CD8-positive, alpha-beta memory T cell (primary cell): ENCODE results near the gene BET1. TPM values are rescaled to one million over a fixed set of nuclear protein-coding genes. Genes with fewer than 3 reads are reported as not detected.

Experiments used
- CTCF ChIA-PET: fragments of 350-600 bp; sonication (Branson Sonifier 250); formaldehyde crosslinking; loops from one replicate; lab custom pipeline; 2021; ENCODE audit warnings: antibody characterized with exemption; lab: Charles Lee
- POLR2A ChIA-PET: fragments of 350-600 bp; sonication (Branson Sonifier 250); formaldehyde crosslinking; loops from one replicate; lab custom pipeline; 2021; ENCODE audit warnings: antibody characterized with exemption; lab: Charles Lee
- DNase-seq, 5 donors: peaks; one replicate each; pipeline versions ENCODE4 v3.0.0 to v3.0.0-alpha.2; 2020 to 2022; ENCODE audit warnings: mixed read lengths in 1 of 5
- H3K27ac ChIP-seq: one replicate; pipeline ENCODE4 v1.7.0; 2013; ENCODE audit warnings: low read depth, mild to moderate bottlenecking, low read length, moderate library complexity
- H3K27me3 ChIP-seq: 2 replicates; pipeline ENCODE4 v1.7.0; 2013; ENCODE audit warnings: low read length, mild to moderate bottlenecking; ENCODE audit not compliant: insufficient read depth, poor library complexity, severe bottlenecking
- H3K36me3 ChIP-seq: 2 replicates; pipeline ENCODE4 v1.7.0; 2013; ENCODE audit warnings: mild to moderate bottlenecking, low read length, moderate library complexity; ENCODE audit not compliant: insufficient read depth
- H3K4me1 ChIP-seq: 2 replicates; pipeline ENCODE4 v1.7.0; 2013; ENCODE audit warnings: mild to moderate bottlenecking, low read length, moderate library complexity; ENCODE audit not compliant: insufficient read depth
- H3K4me3 ChIP-seq: 2 replicates; pipeline ENCODE4 v1.7.0; 2013; ENCODE audit warnings: mild to moderate bottlenecking, low read length
- H3K9me3 ChIP-seq: 2 replicates; pipeline ENCODE4 v1.7.0; 2013; ENCODE audit warnings: mild to moderate bottlenecking, low read length
- H3K27ac Mint-ChIP-seq, 8 donors: one replicate each; pipeline ENCODE4 v1.8.0; 2020 to 2021; ENCODE audit warnings: mixed read lengths in 8 of 8, mild to moderate bottlenecking in 6 of 8, inconsistent platforms in 3 of 8, moderate library complexity in 3 of 8
- H3K27me3 Mint-ChIP-seq, 2 donors: one replicate each; pipeline ENCODE4 v1.8.0; 2020 to 2021; ENCODE audit warnings: mixed read lengths in 2 of 2, mild to moderate bottlenecking in 1 of 2, moderate library complexity in 1 of 2
- H3K36me3 Mint-ChIP-seq, 3 donors: one replicate each; pipeline ENCODE4 v1.8.0; 2020 to 2021; ENCODE audit warnings: mixed read lengths in 3 of 3, inconsistent platforms in 1 of 3, mild to moderate bottlenecking in 1 of 3
- H3K4me1 Mint-ChIP-seq, 3 donors: one replicate each; pipeline ENCODE4 v1.8.0; 2020 to 2021; ENCODE audit warnings: mixed read lengths in 3 of 3, inconsistent platforms in 1 of 3, mild to moderate bottlenecking in 1 of 3
- H3K4me3 Mint-ChIP-seq, 7 donors: one replicate each; pipeline ENCODE4 v1.8.0; 2020 to 2021; ENCODE audit warnings: mixed read lengths in 7 of 7, mild to moderate bottlenecking in 6 of 7, moderate library complexity in 4 of 7, inconsistent platforms in 2 of 7
- H3K9me3 Mint-ChIP-seq, 5 donors: one replicate each; pipeline ENCODE4 v1.8.0; 2020 to 2022; ENCODE audit warnings: mixed read lengths in 5 of 5, mild to moderate bottlenecking in 3 of 5, moderate library complexity in 2 of 5, inconsistent platforms in 1 of 5
- polyA plus RNA-seq: library from polyadenylated mRNA; unstranded; fragments of 300-500 nt; fragmentation: Illumina TruSeq; gene quantifications from one replicate; pipeline ENCODE4 v1.2.3, GENCODE V29; 2021
- total RNA-seq, 2 experiments: library from RNA; stranded (reverse); gene quantifications; one replicate each; pipeline ENCODE4 v1.2.3, GENCODE V29; 2021

The BET1 gene
- total and polyA plus RNA-seq, 3 experiments from 2014 or later: 17.8 to 22.6 (median 19.9) TPM

- DNase-seq: no peak
- Histone ChIP-seq H3K9me3 (no peaks in the 10 kb centered on the region), H3K27ac (no peak overlapping the region), H3K4me3 (no peak overlapping the region), H3K27me3 (no peaks in the 10 kb centered on the region), H3K4me1 (no peaks in the 10 kb centered on the region), H3K36me3 (no peaks in the 10 kb centered on the region)
- no peak overlapping the region for H3K27ac Mint-ChIP-seq
- no peaks in the 10 kb centered on the region for H3K9me3 Mint-ChIP-seq
- ChIA-PET CTCF (no interaction called here), POLR2A (no interaction called here)
- H3K27me3 Mint-ChIP-seq: no peaks in the 10 kb centered on the region
- H3K4me3 Mint-ChIP-seq: no peak overlapping the region
- peaks cover 3 to 5% (median 4%) of the 10 kb centered on the region in 3 donors for H3K4me1 Mint-ChIP-seq
- peaks cover 3 to 7% (median 6%) of the 10 kb centered on the region in 3 donors for H3K36me3 Mint-ChIP-seq
Measured at GRCh38 chr7:93985101-93985500, 19.1 kb downstream of the BET1 start.

- peaks cover 3 to 5% (median 4%) of the 10 kb centered on the region in 3 donors for H3K4me1 Mint-ChIP-seq
- CTCF ChIA-PET: no interaction called here
Measured at GRCh38 chr7:93984024-93984423, 20.1 kb downstream of the BET1 start.

GRCh38 chr7:93981480-93981874 lies 22.7 kb downstream of the BET1 start:
- H3K4me1 ChIP-seq: no peaks in the 10 kb centered on the region
- no peak for DNase-seq
- Mint-ChIP-seq H3K9me3 (no peaks in the 10 kb centered on the region), H3K4me3 (peak overlapping the region in 1 of 7 donors; percentile 16), H3K36me3 (peaks cover 0 to 6% (median 3%) of the 10 kb centered on the region in 3 donors), H3K27me3 (peaks cover 0 to 4% of the 10 kb centered on the region in 2 donors), H3K27ac (no peak overlapping the region), H3K4me1 (peaks cover 3 to 5% (median 4%) of the 10 kb centered on the region in 3 donors)
- no peaks in the 10 kb centered on the region for H3K36me3 ChIP-seq
- H3K4me3 ChIP-seq: no peak overlapping the region
- H3K27me3 ChIP-seq: no peaks in the 10 kb centered on the region
- POLR2A ChIA-PET: no interaction called here
- H3K27ac ChIP-seq: no peak overlapping the region
- no peaks in the 10 kb centered on the region for H3K9me3 ChIP-seq
- CTCF ChIA-PET: no interaction called here

More at GRCh38 chr7:93984024-93984423, 20.1 kb downstream of the BET1 start:
- POLR2A ChIA-PET: no interaction called here
- Histone ChIP-seq H3K9me3 (no peaks in the 10 kb centered on the region), H3K27me3 (no peaks in the 10 kb centered on the region), H3K27ac (no peak overlapping the region), H3K4me3 (no peak overlapping the region), H3K4me1 (no peaks in the 10 kb centered on the region), H3K36me3 (no peaks in the 10 kb centered on the region)
- Mint-ChIP-seq H3K4me3 (no peak overlapping the region), H3K36me3 (peaks cover 3 to 7% (median 6%) of the 10 kb centered on the region in 3 donors), H3K27me3 (no peaks in the 10 kb centered on the region), H3K9me3 (no peaks in the 10 kb centered on the region), H3K27ac (no peak overlapping the region)
- DNase-seq: no peak

- H3K9me3 Mint-ChIP-seq: no peaks in the 10 kb centered on the region
- H3K36me3 ChIP-seq: no peaks in the 10 kb centered on the region
- peak overlapping the region in 2 of 8 donors; percentile 35 to 61 for H3K27ac Mint-ChIP-seq
- H3K27me3 ChIP-seq: no peaks in the 10 kb centered on the region
- H3K4me3 Mint-ChIP-seq: peak overlapping the region in 5 of 7 donors; percentile 5 to 48 (median 29)
- H3K4me1 ChIP-seq: no peaks in the 10 kb centered on the region
- peaks cover 0 to 6% (median 3%) of the 10 kb centered on the region in 3 donors for H3K36me3 Mint-ChIP-seq
- H3K4me1 Mint-ChIP-seq: peaks cover 3 to 5% (median 4%) of the 10 kb centered on the region in 3 donors
- H3K27ac ChIP-seq: no peak overlapping the region
- no peak overlapping the region for H3K4me3 ChIP-seq
- H3K27me3 Mint-ChIP-seq: peaks cover 0 to 4% of the 10 kb centered on the region in 2 donors
- POLR2A ChIA-PET: no interaction called here
- DNase-seq: no peak
- CTCF ChIA-PET: no interaction called here
- no peaks in the 10 kb centered on the region for H3K9me3 ChIP-seq
Measured at GRCh38 chr7:93980744-93981479, 23.2 kb downstream of the BET1 start.

GRCh38 chr7:93977211-93977950 lies 26.8 kb downstream of the BET1 start:
- CTCF ChIA-PET: interaction anchor here (1.1 kb wide), 1 partner anchor 418 kb away, joined by 3 read pairs; the partner anchor contains the start of gene COL1A2
- Mint-ChIP-seq H3K4me1 (peaks cover 3 to 5% (median 4%) of the 10 kb centered on the region in 3 donors), H3K9me3 (no peaks in the 10 kb centered on the region), H3K27ac (no peak overlapping the region), H3K27me3 (peaks cover 0 to 4% of the 10 kb centered on the region in 2 donors), H3K4me3 (no peak overlapping the region), H3K36me3 (peaks cover 0 to 6% (median 4%) of the 10 kb centered on the region in 3 donors)
- no peak for DNase-seq
- no peaks in the 10 kb centered on the region for H3K36me3 ChIP-seq
- H3K9me3 ChIP-seq: no peaks in the 10 kb centered on the region
- no peaks in the 10 kb centered on the region for H3K4me1 ChIP-seq
- POLR2A ChIA-PET: no interaction called here
- no peak overlapping the region for H3K27ac ChIP-seq
- no peaks in the 10 kb centered on the region for H3K27me3 ChIP-seq
- H3K4me3 ChIP-seq: no peak overlapping the region

- CTCF ChIA-PET: no interaction called here
- DNase-seq: no peak
- no peaks in the 10 kb centered on the region for H3K27me3 ChIP-seq
- H3K4me1 Mint-ChIP-seq: no peaks in the 10 kb centered on the region
- H3K27ac Mint-ChIP-seq: no peak overlapping the region
- peaks cover 0 to 4% of the 10 kb centered on the region in 2 donors for H3K27me3 Mint-ChIP-seq
- H3K9me3 Mint-ChIP-seq: no peaks in the 10 kb centered on the region
- no peak overlapping the region for H3K27ac ChIP-seq
- H3K9me3 ChIP-seq: no peaks in the 10 kb centered on the region
- H3K4me3 Mint-ChIP-seq: no peak overlapping the region
- H3K4me1 ChIP-seq: no peaks in the 10 kb centered on the region
- POLR2A ChIA-PET: no interaction called here
- H3K4me3 ChIP-seq: no peak overlapping the region
- no peaks in the 10 kb centered on the region for H3K36me3 ChIP-seq
- H3K36me3 Mint-ChIP-seq: peaks cover 0 to 1% (median 0%) of the 10 kb centered on the region in 3 donors
Measured at GRCh38 chr7:93973134-93973533, 31.0 kb downstream of the BET1 start.

- Mint-ChIP-seq H3K4me3 (no peak overlapping the region), H3K4me1 (no peaks in the 10 kb centered on the region), H3K36me3 (peaks cover 0 to 3% (median 0%) of the 10 kb centered on the region in 3 donors), H3K27ac (no peak overlapping the region), H3K9me3 (no peaks in the 10 kb centered on the region), H3K27me3 (peaks cover 0 to 1% of the 10 kb centered on the region in 2 donors)
- Histone ChIP-seq H3K27ac (no peak overlapping the region), H3K4me3 (no peak overlapping the region), H3K4me1 (no peaks in the 10 kb centered on the region), H3K27me3 (no peaks in the 10 kb centered on the region), H3K9me3 (no peaks in the 10 kb centered on the region), H3K36me3 (no peaks in the 10 kb centered on the region)
- CTCF ChIA-PET: no interaction called here
- no peak for DNase-seq
- POLR2A ChIA-PET: no interaction called here
Measured at GRCh38 chr7:93972029-93972725, 32.0 kb downstream of the BET1 start.
